ENCODE data around the gene EDEM3. TPM values are rescaled to one million over a fixed set of nuclear protein-coding genes. Genes with fewer than 3 reads are reported as not detected.
"Not testable (repeated sequence)": the region's sequence is repeated elsewhere in the genome, so short reads cannot be mapped to it uniquely, and the experiment has no call there.

Gene EDEM3
- total RNA-seq, 1 donor from 2014 or later = 18.2 TPM

DNA sequence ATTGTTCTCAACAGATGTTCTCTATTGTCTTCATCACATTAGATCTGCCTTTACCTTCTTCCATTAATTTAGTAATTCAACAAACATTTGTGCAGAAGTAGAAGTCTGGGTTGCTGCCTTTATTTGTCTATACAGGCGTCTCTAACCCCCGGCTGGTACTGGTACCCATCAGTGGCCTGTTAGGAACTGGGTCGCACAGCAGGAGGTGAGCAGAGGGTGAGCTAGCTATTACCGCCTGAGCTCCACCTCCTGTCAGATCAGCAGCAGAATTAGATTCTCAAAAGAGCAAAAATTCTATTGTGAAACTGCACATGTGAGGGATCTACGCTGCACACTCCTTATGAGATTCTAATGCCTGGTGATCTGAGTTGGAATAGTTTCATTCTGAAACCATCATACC, 12.9 kb upstream of the EDEM3 start:
- no peak for ATAC-seq

- ATAC-seq = no peak
These were observed 9.8 kb upstream of the EDEM3 start for GRCh38 chr1:184764483-184764882.

DNA sequence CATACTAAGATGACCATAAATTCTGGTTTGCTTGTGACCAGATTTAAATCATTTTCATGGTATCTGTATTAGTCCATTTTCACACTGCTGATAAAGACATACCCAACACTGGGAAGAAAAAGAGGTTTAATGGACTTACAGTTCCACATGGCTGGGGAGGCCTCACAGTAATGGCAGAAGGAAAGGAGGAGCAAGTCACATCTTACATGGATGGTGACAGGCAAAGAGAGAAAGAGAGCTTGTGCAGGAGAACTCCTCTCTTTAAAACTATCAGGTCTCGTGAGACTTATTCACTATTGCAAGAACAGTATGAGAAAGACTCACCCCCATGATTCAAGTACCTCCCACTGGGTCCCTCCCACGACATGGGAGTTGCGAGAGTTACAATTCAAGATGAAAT, 8.9 kb upstream of the EDEM3 start:
- ATAC-seq = not testable (repeated sequence)

GRCh38 chr1:184761969-184762485, 7.4 kb upstream of the EDEM3 start:
- ATAC-seq = no peak

GRCh38 chr1:184759651-184760050, 5.0 kb upstream of the EDEM3 start:
- ATAC-seq = no peak

DNA sequence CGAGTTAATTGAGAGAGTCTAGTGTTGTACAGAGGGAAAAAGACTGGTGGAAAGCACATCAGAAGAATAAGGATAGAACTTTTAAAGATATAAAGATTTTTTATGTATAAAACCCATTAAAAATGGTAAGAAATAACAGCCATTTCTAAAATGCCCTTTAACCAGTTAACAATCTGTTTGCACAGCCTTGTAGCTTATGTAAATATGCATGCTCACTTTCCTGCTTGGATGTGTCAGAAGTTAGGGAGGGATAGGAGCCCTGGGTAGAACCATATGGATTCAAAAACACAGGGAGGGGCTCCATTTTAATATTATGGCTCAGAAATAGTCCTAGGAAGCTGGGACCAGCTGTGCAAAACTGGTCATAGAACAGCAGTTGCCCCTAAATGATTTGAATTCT, 4.5 kb upstream of the EDEM3 start:
- no peak for ATAC-seq

DNA sequence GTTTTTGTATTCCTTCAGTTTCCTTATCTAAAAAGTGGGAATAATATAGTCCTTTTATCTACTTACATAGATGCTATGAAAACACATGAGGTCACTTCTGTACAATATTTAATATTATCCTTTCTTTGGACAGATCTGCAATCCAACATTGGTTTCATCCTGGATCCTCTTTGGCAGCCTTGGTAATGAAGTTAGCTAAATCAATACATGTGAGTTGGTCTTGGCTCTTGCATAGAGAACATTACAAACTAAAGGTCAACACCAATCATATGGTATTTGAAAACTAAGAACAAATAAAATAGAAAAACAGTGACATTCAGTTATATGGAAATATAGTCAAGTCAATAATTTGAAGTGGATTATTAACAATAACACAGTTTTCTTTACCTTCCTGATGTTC, 3.2 kb upstream of the EDEM3 start:
- no peak for ATAC-seq

DNA sequence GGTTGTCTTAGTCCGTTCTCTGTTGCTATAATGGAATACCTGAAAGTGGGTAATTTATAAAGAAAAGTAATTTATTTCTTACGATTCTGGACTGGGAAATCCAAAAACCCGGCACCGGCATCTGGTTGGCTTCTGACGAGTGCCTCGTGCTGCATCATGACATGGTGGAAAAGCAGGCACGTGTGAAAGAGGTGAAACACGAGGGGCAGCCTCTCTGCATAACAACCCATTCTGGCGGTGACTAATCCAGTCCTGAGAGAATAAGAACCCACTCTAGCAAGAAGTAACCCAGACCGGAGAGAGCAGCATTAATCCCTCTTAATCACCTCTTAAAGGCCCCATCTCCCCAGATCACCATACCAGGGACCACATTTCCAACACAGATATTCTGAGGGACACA, 2.7 kb upstream of the EDEM3 start:
- no peak for ATAC-seq

GRCh38 chr1:184755226-184756065, 788 bp upstream of the EDEM3 start:
- peak; percentile 3 for ATAC-seq

DNA sequence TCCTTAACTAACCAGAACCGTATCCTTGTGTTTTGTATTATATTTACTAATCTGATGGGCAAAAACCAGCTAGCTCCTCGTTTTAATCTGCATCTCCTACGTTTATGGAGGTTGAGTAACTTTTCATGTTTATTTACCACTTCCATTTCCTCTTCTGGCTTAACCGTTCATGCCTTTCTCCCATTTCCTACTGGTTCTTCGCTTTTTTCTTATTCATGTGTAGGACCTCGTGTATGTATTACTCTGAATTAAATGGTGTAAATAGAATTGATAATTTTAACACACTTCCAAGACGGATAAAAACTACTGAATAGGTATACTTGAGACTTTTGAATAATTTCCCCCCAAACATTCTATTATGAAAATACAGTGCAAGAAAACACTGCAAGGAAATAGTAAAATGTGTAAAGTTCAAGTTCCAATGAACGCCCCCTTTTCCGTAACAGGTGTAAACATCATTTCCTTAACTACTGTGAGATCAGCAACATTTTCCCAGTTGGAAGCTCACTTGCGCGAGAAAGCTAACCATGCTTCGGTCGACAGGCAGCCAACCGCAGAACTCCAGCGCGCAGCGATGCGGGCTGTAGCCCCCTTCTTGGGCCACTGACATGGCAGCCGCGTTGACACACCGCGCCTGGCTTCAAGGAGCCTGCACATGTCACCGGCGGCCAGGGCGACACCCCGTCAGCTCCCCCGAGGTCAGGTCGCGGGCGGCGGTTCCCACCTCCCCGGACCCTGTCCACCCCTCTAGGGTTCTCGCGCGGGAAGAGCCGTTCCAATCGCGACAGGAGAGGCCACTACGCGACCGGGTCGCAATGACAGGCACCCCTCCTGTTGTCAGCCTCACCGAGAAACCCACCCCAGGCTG, 816 bp downstream of the EDEM3 start:
- ATAC-seq = peak; percentile 10

GRCh38 chr1:184753117-184753516, 1.5 kb downstream of the EDEM3 start:
- no peak for ATAC-seq

GRCh38 chr1:184752656-184753055, 2.0 kb downstream of the EDEM3 start:
- no peak for ATAC-seq

GRCh38 chr1:184748740-184749139, 5.9 kb downstream of the EDEM3 start:
- ATAC-seq = no peak

DNA sequence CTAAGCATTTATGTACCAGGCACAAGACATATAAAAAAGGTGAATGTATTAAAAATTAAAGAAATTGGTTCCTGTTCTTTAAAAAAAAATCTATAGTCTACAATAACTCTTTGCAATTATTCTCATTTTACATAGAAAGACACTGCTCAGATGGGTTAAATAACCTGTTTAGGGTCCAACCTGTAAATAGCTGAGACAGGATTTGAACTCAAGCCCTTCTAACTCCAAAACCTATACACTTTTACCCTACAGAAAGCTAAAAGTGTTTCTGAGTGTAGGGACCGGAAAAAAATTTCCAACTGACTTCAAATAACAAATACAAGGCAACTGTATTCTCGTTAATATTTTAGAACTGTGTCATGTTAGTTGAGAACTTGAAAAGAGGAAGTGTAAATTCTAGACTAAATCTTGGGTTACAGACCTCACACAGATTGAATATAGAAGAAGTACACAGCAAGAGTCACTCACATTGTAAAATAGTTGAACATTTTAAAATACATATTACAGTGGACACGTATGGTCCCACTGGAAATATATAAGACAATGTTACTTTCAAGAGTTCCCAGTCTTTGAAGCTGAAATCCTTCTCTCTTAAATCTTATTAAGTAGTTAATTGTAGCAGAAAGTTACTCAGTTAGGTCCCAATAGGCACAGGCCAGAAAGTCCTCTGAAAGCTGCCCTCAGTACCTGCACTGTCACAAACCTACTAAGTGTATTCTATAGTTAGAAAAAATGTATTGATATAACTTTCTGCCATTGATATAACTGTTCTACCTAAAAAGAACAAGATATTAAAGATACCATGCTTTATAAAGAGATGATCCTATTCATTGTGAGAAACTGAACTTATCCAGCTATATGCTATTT, 7.3 kb downstream of the EDEM3 start:
- no peak for ATAC-seq

DNA sequence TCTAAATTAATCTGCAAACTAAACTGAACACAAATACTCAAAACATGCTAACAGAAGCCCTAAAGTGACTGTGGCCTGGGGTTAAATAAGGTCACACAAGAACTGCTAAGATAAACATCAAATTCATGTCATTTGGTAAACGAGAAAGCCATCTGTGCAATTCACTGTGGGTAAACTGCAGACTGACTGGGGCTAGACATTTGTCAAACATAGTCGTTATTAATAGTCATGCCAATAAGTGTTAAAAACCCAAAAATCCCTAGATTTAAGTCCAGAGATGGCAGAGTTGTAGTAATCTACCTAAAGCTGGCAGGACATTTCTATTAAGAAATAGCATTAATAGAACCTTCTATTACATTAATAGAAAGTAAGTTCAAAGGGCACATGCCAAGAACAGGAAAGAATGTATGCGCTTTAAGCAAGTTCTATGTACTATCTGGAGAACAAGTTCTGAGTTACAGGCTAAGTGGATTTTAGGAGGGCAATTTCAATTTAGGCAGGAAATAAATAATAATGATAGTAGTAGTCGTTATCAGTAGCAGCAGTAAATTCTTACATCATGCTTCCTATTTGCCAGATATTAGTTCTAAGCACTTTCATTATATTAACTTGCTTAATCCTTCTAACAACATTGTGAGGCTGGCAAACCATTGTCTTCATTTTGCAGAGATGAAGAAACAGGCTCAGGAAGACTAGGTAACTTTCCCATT, 8.6 kb downstream of the EDEM3 start:
- ATAC-seq = no peak

- ATAC-seq = no peak
These were observed 9.5 kb downstream of the EDEM3 start for GRCh38 chr1:184745110-184745509.

DNA sequence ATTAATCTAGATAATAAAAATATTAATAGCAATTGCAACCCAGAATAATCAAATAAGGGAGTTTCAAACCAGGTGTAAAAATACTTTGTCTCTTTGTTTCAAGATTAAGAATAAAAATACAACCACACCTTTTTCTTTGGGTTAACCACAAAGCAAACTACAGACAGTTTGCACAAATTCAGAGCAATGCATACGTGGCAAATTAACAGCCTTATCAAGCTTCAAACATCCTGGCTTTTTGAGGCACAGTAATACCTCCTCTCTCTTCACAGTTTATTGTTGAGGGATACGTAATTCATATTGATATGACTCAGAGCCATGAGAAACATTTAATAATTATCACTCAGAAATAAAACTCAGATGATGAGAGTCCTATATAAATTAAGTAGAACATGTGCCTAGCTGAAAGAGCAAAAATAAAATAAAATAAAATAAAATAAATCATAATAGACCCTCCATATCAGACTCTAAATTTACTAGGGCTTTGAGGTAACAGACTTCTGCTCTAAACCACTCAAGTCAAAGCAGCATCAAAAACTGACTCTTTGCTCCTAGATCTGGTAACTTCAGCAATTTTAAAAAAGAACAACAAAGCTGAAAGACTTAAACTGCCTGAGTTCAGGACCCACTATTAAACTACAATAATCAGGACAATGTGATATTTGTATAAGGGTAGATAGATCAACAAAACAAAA, 11.4 kb downstream of the EDEM3 start:
- no peak for ATAC-seq

GRCh38 chr1:184740344-184740743, 14.3 kb downstream of the EDEM3 start:
- no peak for ATAC-seq

- ATAC-seq = no peak
These were observed 14.9 kb downstream of the EDEM3 start for GRCh38 chr1:184739796-184740195.

- ATAC-seq = no peak
These were observed 15.6 kb downstream of the EDEM3 start for GRCh38 chr1:184739070-184739469.

DNA sequence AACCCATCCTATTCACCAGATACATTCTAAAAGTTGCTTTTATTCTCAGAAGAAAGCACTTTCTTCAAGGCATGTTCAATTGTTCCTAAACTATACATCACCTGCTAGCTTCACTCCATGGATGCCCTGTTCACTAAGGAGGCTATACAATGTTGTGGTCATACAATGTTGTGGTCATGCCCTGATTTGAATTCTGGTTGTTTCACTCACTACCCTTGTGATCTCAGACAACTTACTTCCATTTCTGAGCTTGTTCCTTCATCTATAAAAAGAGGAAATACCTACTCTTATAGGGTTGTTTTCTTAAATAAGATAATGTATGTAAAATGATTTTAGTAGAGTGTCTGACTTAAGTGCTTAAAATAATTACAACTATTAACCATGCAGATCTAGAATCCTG, 19.7 kb downstream of the EDEM3 start:
- ATAC-seq = no peak

Measured in esophagus mucosa (tissue), 1 donor.